ENCODE data around the gene CCDC187.

Gene CCDC187

DNA sequence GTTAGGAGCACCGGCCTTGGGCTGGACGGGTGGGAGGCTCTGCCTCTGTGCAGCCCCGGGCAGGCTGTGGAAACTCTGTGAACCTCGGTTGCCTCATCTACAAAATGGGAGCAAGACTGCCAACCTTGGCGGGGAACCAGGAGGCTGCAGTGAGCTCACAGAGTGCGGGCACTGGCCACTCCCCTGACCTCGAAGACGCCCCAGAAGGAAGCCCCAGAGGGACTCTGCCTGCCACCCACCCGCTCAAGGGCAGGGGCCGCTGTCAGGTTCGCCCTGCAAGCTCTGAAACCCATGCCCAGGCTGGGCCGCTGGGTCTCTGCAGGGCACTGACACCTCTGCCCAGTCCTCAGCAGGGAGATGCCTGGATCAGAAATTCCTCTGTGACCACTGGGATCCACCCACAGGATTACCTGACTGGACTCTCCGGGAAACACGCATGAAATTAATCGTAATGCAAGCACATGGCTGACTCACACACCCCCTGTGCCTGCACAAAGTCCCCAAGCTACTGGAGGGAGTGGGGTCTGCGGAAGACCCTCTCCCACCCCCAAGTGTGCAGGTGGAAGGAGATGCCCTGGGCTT, 7.4 kb downstream of the CCDC187 start:
- Histone ChIP-seq H3K4me2 (peak overlapping the region; percentile 50), H3K36me3 (no peaks in the 10 kb centered on the region), H4K20me1 (no peaks in the 10 kb centered on the region), H3K27ac (no peak overlapping the region), H3K9ac (no peak overlapping the region), H3K4me1 (peaks cover 54% of the 10 kb centered on the region), H3K4me3 (no peak overlapping the region), H3K27me3 (no peaks in the 10 kb centered on the region), H3K9me3 (no peaks in the 10 kb centered on the region)
- TF ChIP-seq Cebpa-rat (IDR thresholded peaks at IDR 0.05), result no peak

DNA sequence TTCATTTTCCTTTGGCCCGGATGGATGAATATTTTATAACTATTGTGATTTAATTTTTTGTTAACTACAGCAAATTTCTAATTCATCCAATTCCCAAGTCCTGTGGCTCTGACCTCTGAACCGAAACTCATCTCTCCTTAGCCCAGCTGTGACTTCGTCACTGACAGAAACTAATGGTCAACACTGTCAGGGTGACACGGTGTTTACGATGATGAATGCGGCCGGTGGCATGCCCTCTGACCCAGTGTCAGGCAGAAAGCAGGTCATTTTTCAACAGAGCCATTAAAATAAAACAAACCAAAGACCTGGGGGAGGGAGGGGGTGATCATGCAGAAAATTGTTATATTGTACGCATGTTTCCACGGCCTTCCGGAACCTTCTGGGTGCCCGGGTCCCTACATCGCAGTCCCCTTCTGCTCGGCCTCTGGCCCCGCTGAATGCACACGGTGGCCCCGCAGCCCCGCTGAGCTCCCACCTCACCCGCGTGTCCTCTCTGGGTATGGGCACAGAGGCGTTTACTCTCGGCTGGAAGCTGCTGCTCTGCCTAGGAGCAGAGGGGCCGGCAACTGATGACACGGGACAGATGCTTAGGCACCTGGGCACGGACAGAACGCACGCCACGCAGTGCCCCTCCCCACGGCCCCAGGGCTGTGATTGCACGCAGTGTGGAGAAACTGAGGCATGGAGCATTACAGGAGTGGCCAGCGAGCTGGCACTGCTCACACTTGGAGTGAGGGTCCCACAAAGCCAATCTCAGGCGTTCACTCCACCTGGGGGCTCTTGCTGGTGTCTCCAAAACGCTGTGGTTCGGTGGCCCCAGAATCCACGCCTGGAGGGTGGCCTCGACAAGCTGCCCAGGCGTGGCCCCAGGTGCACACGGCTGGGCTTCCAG, 8.1 kb downstream of the CCDC187 start:
- Histone ChIP-seq H3K4me2 (no peak overlapping the region), H3K27me3 (no peaks in the 10 kb centered on the region)

DNA sequence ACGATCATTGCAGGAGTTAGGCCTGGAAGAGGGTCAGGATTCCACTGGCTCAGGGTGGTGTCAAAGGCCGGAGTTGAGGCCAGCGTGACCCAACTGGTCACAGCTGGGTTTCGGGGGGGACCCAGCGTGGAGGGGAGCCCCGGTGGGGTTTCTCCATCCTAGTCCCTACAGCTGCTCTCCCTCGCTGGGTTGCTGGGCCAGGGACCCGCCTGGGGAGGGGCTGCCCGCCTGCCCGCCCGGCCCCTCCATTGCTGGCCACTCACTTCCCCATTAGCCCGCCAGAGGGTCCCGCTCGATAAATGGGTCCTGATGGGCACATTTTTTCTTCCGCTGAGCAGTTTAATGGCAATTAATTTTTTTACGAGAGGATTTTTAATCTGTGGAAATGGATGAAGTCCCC, 8.8 kb downstream of the CCDC187 start:
- Histone ChIP-seq H3K4me1 (peaks cover 40% of the 10 kb centered on the region), H3K27ac (no peak overlapping the region), H3K4me3 (no peak overlapping the region), H3K9me3 (no peaks in the 10 kb centered on the region), H3K9ac (no peak overlapping the region), H3K4me2 (no peak overlapping the region), H3K27me3 (no peaks in the 10 kb centered on the region), H4K20me1 (no peaks in the 10 kb centered on the region), H3K36me3 (no peaks in the 10 kb centered on the region)
- no peak for TF ChIP-seq Cebpa-rat (IDR thresholded peaks at IDR 0.05)

More for the DNA sequence above, 8.1 kb downstream of the CCDC187 start:
- Histone ChIP-seq H3K4me1 (peaks cover 47% of the 10 kb centered on the region), H3K36me3 (no peaks in the 10 kb centered on the region), H4K20me1 (no peaks in the 10 kb centered on the region), H3K9ac (no peak overlapping the region), H3K27ac (no peak overlapping the region), H3K9me3 (no peaks in the 10 kb centered on the region), H3K4me3 (no peak overlapping the region)
- TF ChIP-seq Cebpa-rat (IDR thresholded peaks at IDR 0.05), result no peak

DNA sequence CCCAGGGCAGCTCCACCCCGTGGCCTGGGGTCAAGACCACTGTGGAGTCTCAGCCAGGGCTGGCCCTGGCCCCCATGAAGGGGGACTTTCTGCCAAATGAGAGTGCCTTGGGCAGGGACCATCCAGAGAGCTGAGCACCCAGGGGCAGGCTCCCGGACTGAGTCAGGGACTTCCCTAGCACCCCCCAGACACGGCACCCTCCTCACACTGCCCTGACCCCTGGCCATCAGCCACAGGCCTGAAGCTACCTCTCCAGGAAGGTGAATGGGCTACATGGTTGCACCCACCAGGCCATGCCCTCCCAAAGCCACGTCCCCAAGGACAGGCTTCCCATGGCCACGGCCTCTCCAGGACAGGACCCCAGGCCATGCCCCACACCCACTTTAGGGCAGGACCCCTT, 9.5 kb downstream of the CCDC187 start:
- no peak overlapping the region for H3K9ac ChIP-seq
- peaks cover 34% of the 10 kb centered on the region for H3K4me1 ChIP-seq
- no peak overlapping the region for H3K4me3 ChIP-seq
- no peaks in the 10 kb centered on the region for H3K9me3 ChIP-seq
- H4K20me1 ChIP-seq, result no peaks in the 10 kb centered on the region
- H3K36me3 ChIP-seq, result no peaks in the 10 kb centered on the region
- H3K4me2 ChIP-seq, result no peak overlapping the region
- H3K27me3 ChIP-seq, result no peaks in the 10 kb centered on the region
- TF ChIP-seq Cebpa-rat (IDR thresholded peaks at IDR 0.05), result no peak
- H3K27ac ChIP-seq, result no peak overlapping the region

DNA sequence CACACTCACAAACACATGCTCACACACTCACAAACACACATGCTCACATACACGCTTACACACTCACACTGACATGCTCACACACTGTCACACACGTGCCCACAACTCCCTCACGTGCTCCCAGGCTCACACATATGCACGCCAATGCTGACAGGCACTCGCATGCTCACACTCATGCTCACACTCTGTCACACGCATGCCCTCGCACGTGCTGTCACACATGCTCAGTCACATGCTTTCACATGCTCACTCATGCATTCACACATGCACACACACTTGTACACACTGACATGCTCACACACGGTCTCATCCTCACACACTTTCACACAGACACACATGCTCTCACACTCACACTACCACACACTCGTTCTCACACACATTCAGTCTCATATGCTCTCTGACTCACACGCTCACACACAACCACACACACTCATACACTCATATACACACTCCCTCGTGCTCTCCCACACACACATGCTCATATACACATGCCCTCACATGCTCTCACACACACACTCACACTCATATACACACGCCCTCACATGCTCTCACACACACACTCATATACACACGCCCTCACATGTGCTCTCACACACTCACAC, 10.3 kb downstream of the CCDC187 start:
- Histone ChIP-seq H3K9me3 (no peaks in the 10 kb centered on the region), H3K27me3 (no peaks in the 10 kb centered on the region), H3K4me3 (no peak overlapping the region), H3K27ac (no peak overlapping the region), H3K36me3 (no peaks in the 10 kb centered on the region), H4K20me1 (no peaks in the 10 kb centered on the region), H3K9ac (no peak overlapping the region), H3K4me2 (no peak overlapping the region), H3K4me1 (peaks cover 27% of the 10 kb centered on the region)
- TF ChIP-seq Cebpa-rat (IDR thresholded peaks at IDR 0.05), result no peak

DNA sequence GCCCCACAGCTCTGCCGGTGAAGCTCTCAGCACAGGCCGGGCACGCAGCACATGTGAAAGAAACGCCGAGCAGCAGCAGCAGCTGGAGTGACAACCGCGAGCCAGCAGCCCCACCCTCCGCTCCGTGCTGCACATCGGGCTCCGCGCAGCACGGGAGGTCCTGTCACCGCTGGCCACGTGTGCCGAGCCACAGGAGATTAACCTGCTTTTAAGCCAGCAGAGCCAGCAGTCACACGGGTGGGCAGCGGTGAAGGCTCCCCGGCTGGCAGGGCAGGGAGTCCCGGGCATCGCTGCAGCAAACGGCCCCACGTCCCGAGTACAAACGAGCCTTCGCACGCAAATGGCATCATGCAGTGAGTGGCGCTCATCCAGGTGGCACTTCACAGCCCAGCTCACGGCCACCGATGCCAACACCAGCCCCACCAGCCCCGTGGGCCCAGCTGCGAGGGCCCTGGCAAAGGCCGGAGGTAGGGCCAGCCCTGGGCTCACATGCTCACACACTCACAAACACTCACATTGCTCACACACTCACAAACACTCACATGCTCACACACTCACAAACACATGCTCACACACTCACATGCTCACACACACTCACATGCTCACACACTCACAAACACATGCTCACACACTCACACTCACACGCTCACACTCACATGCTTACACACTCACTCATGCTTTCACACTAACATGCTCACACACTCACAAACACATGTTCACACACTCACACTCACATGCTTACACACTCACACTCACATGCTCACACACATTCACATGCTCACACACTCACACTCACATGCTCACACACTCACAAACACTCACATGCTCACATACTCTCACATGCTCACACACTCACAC, 11.1 kb downstream of the CCDC187 start:
- Histone ChIP-seq H3K27me3 (no peaks in the 10 kb centered on the region), H4K20me1 (no peaks in the 10 kb centered on the region), H3K27ac (0 out of 2 replicates have a peak overlapping the region, but pooled peaks have one; percentile 6), H3K9me3 (no peaks in the 10 kb centered on the region), H3K4me1 (peaks cover 19% of the 10 kb centered on the region), H3K4me3 (no peak overlapping the region), H3K36me3 (no peaks in the 10 kb centered on the region), H3K4me2 (no peak overlapping the region), H3K9ac (no peak overlapping the region)
- no peak for TF ChIP-seq Cebpa-rat (IDR thresholded peaks at IDR 0.05)

DNA sequence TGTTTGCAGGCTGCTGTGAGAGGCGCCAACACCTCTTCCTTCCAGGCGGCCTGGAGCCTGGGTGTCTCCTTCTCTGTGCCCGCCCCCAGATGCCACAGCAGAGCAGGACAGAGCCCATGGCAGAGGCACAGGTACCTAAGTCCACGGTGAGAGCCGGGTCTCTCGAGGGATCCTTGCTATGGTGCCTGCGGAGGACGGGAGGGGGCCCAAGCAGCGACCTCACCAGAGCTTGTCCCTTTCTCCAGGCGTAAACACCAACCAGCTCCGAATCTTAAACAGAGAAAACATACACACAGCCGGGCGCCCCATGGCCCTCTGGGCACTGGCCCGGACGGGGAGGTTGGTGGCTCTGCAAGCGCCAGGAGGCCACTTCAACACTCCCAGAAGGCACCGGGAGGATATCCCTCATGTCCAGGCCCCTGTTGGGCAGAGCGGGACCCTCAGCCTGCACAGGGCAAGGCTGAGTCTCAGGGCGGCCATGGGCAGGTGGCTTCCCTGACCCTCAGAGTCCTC, 11.8 kb downstream of the CCDC187 start:
- TF ChIP-seq Cebpa-rat (IDR thresholded peaks at IDR 0.05), result no peak
- Histone ChIP-seq H3K27me3 (no peaks in the 10 kb centered on the region), H3K27ac (0 out of 2 replicates have a peak overlapping the region, but pooled peaks have one; percentile 6)

DNA sequence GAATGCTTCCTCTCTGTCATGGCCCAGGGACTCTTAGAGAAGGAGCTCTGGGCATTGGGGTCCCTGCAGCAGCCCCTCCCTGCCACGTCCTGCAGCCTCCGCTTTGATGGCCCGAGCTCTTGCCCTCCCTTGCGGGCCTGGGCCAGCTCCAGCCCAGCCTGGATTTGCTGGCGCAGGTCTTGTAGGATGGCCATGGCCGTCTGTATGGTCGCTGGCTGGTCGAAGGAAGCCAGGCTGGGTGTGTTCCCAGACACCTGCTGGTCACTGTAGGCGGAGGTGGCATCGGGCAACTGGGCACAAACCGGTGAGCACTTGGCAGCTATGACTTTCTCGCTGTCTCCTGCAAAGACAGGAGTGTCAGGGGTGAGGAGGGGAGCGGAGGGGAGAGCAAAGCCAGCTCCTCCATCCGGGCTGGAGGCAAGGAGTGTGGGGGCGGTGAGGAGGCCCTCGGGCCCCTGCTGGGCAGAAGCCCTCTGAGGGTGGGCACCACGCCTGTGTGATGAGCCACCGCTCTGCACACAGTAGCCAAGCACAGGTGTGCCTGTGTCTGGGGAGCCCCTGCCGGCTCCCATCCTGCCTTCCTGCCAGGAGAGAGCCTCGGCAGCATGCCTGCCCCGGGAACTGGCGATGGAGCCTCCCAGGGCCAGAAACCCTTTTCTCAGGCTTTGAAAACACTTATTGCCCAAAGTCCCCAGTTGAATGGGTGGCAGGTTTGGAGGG, 12.4 kb downstream of the CCDC187 start:
- H3K27ac ChIP-seq, result 0 out of 2 replicates have a peak overlapping the region, but pooled peaks have one; percentile 6
- TF ChIP-seq Cebpa-rat (IDR thresholded peaks at IDR 0.05), result no peak
- peaks cover 6% of the 10 kb centered on the region for H3K4me1 ChIP-seq
- no peak overlapping the region for H3K9ac ChIP-seq
- H3K27me3 ChIP-seq, result no peaks in the 10 kb centered on the region
- H3K4me2 ChIP-seq, result no peak overlapping the region
- H3K36me3 ChIP-seq, result no peaks in the 10 kb centered on the region
- no peaks in the 10 kb centered on the region for H4K20me1 ChIP-seq
- H3K9me3 ChIP-seq, result no peaks in the 10 kb centered on the region
- no peak overlapping the region for H3K4me3 ChIP-seq

More for the DNA sequence above, 11.8 kb downstream of the CCDC187 start:
- no peaks in the 10 kb centered on the region for H3K36me3 ChIP-seq
- H3K4me2 ChIP-seq, result no peak overlapping the region
- peaks cover 12% of the 10 kb centered on the region for H3K4me1 ChIP-seq
- no peak overlapping the region for H3K9ac ChIP-seq
- H3K9me3 ChIP-seq, result no peaks in the 10 kb centered on the region
- H3K4me3 ChIP-seq, result no peak overlapping the region
- H4K20me1 ChIP-seq, result no peaks in the 10 kb centered on the region
